SK-N-MC (cell line): ENCODE measurements around the gene ATP5IF1.

Experiments
- EZH2 ChIP-seq: fragments of 200-600 bp; sonication (generic); IDR thresholded peaks from one replicate; pipeline ENCODE4 v1.6.1; 2017; ENCODE audit warnings: antibody characterized with exemption
- POLR2AphosphoS5 ChIP-seq: IDR thresholded peaks from 2 replicates; pipeline ENCODE4 v1.6.1; 2012; ENCODE audit warnings: mild to moderate bottlenecking, low read depth, low read length, borderline replicate concordance

DNA sequence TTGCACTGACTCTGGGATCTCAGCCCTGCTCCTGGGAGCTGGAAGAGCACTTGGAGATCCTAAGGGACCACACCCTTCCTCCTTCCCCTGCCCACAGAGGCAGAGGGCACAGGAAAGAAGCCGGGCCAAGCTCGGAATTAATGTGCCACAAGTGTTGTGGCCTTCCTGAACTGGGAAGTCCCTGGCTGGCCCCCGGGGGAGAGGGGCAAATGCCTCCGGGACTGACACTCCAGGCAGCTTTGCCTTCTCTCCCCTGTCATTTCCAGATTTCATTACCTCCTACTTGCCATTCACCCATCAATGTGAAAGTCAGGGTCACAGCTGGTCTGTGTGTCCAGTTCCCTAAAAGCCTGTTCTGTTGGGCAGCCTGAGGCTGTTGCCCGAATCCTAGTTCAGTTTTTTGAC, 45.1 kb downstream of the ATP5IF1 start:
- no peak for TF ChIP-seq POLR2AphosphoS5
- TF ChIP-seq EZH2, result no peak
